Left ventricle myocardium inferior (tissue), 1 donor: Measurements from ENCODE around the gene DYDC2. TPM values are rescaled to one million over a fixed set of nuclear protein-coding genes. Genes with fewer than 3 reads are reported as not detected.

Experiments
- DNase-seq: peaks from one replicate; pipeline ENCODE4 v3.0.0-alpha.2; 2020
- H3K27ac ChIP-seq: fragments of 200-600 bp; replicated peaks from 2 replicates; pipeline ENCODE4 v1.8.0; 2021
- H3K27me3 ChIP-seq: fragments of 200-600 bp; 2 replicates; pipeline ENCODE4 v1.8.0; 2021; ENCODE audit warnings: low read depth
- H3K36me3 ChIP-seq: fragments of 200-600 bp; 2 replicates; pipeline ENCODE4 v1.8.0; 2021
- H3K4me1 ChIP-seq: fragments of 200-600 bp; 2 replicates; pipeline ENCODE4 v1.8.0; 2021
- H3K4me3 ChIP-seq: fragments of 200-600 bp; 2 replicates; pipeline ENCODE4 v1.8.0; 2021; ENCODE audit warnings: mild to moderate bottlenecking, moderate library complexity
- H3K9me3 ChIP-seq: fragments of 200-600 bp; replicated peaks from 2 replicates; pipeline ENCODE4 v1.8.0; 2021
- CTCF ChIP-seq: fragments of 200-600 bp; IDR thresholded peaks from 2 replicates; pipeline ENCODE4 v1.8.0; 2021; ENCODE audit warnings: antibody characterized with exemption, mild to moderate bottlenecking, borderline replicate concordance
- intact Hi-C: fragments of 100-400 bp; cut with micrococcal nuclease; formaldehyde crosslinking; loops from one replicate; pipeline ENCODE4 v1.11.0; 2022
- long read RNA-seq: library from polyadenylated mRNA; unstranded; transcript quantifications from one replicate; pipeline ENCODE4 v2.0.0, GENCODE V29; 2021
- total RNA-seq: library from RNA; stranded (reverse); fragmentation: NEBNext Ultra II Directional; extraction: Animal tissue kit (Norgen Biotek cat#: 25700); gene quantifications from one replicate; pipeline ENCODE4 v1.2.1, GENCODE V29; 2021
- donor health status: DM: no; HTN: yes; CAD: no; lungs with severe emphysema.

DYDC2 gene
- not detected for total RNA-seq
- long read RNA-seq = 0 reads

GRCh38 chr10:80356563-80356988 is at the start of gene DYDC2, which contains the start of gene DYDC1:
TSS of gene DYDC2 (plus strand) at chr10:80356781. CDS start at chr10:80362444, 5,663 bp downstream.
TSS of gene DYDC1 (minus strand) at chr10:80356755. CDS start at chr10:80352601, 4,154 bp downstream.
- Histone ChIP-seq H3K36me3 (no peaks in the 10 kb centered on the region), H3K27ac (no peak within 1 kb of the TSS), H3K27me3 (peaks cover 59% of the 10 kb centered on the region), H3K9me3 (no peaks in the 10 kb centered on the region), H3K4me1 (peaks cover 15% of the 10 kb centered on the region), H3K4me3 (peak within 1 kb of the TSS; percentile 61)
- peak; percentile 45 for DNase-seq
- intact Hi-C loops = no loop called here
- TF ChIP-seq CTCF = no peak

GRCh38 chr10:80313523-80313922 is 43.1 kb upstream of the DYDC2 start:
- H3K27ac ChIP-seq = no peak overlapping the region
- no peaks in the 10 kb centered on the region for H3K36me3 ChIP-seq
- TF ChIP-seq CTCF = no peak
- H3K9me3 ChIP-seq = peaks cover 21% of the 10 kb centered on the region
- H3K27me3 ChIP-seq = no peaks in the 10 kb centered on the region
- intact Hi-C loops = no loop called here
- no peaks in the 10 kb centered on the region for H3K4me1 ChIP-seq
- H3K4me3 ChIP-seq = no peak overlapping the region
- DNase-seq = no peak

- Histone ChIP-seq H3K27ac (no peak overlapping the region), H3K4me1 (no peaks in the 10 kb centered on the region), H3K27me3 (no peaks in the 10 kb centered on the region), H3K36me3 (no peaks in the 10 kb centered on the region), H3K4me3 (no peak overlapping the region), H3K9me3 (peaks cover 15% of the 10 kb centered on the region)
- intact Hi-C loops = no loop called here
- DNase-seq = no peak
- no peak for TF ChIP-seq CTCF
Observed at GRCh38 chr10:80315391-80315790, 41.2 kb upstream of the DYDC2 start.

GRCh38 chr10:80318742-80319141 is 37.8 kb upstream of the DYDC2 start:
- intact Hi-C loops = no loop called here
- Histone ChIP-seq H3K4me3 (no peak overlapping the region), H3K27ac (no peak overlapping the region), H3K27me3 (peaks cover 9% of the 10 kb centered on the region), H3K9me3 (no peaks in the 10 kb centered on the region), H3K4me1 (no peaks in the 10 kb centered on the region), H3K36me3 (no peaks in the 10 kb centered on the region)
- no peak for DNase-seq
- TF ChIP-seq CTCF = no peak

- Histone ChIP-seq H3K27ac (no peak overlapping the region), H3K4me1 (no peaks in the 10 kb centered on the region), H3K36me3 (no peaks in the 10 kb centered on the region), H3K9me3 (no peaks in the 10 kb centered on the region), H3K4me3 (no peak overlapping the region), H3K27me3 (peaks cover 9% of the 10 kb centered on the region)
- no peak for DNase-seq
- intact Hi-C loops = no loop called here
- no peak for TF ChIP-seq CTCF
Observed at GRCh38 chr10:80319318-80319717, 37.3 kb upstream of the DYDC2 start.
